IPS-NIHi7 (cell line): ENCODE measurements around the gene FANCD2.
"Not testable (repeated sequence)": the region's sequence is repeated elsewhere in the genome, so short reads cannot be mapped to it uniquely, and the experiment has no call there.

Source experiments
- DNase-seq: peaks from one replicate; pipeline ENCODE4 v3.0.0; 2012; ENCODE audit warnings: mixed read lengths; ENCODE audit errors: extremely low spot score

FANCD2 gene

DNA sequence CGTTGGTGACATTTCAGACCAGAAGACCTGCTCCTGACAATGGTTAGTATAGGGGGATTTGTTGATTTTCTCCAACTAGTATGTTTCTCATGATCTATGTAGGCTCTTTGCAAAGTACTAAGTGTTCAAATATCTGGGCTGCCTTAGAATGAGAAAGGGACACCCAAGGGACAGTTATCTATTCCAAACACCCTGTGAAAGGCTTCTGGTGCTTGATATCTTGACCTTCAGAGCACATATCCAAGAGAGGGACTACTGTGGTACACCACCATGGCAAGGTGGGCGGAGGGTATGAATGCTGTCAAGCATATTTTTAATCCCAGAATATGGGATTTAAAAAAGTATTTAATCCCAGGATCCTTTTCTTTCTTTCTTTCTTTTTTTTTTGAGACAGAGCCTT is 80.7 kb downstream of the FANCD2 start:
- DNase-seq, result no peak

DNA sequence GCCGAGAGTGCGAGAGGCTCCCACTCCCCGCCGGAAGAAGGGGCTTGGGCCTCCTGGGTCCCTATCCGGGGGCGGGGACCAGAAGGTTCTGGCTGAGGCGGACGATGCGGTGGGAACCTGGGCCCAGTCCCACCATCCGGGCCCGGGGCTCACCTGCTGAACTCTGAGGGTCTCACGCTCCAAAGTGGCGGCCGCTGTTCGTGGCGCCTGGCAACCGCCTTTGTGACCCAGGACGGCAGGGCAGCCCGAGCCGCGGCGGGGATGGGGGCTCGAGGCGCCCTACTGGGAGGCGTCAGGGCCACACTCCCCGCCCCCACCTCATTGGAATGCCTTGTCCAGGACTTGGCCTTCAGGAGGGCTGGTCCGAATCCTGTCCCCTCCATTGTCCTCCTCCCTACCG is 81.9 kb downstream of the FANCD2 start, which contains the start of gene FANCD2OS:
FANCD2OS (minus strand) TSS at position 165 of the 400 bp plus-strand sequence. CDS start 3,481 bp downstream, outside the sequence.
- DNase-seq, result no peak

DNA sequence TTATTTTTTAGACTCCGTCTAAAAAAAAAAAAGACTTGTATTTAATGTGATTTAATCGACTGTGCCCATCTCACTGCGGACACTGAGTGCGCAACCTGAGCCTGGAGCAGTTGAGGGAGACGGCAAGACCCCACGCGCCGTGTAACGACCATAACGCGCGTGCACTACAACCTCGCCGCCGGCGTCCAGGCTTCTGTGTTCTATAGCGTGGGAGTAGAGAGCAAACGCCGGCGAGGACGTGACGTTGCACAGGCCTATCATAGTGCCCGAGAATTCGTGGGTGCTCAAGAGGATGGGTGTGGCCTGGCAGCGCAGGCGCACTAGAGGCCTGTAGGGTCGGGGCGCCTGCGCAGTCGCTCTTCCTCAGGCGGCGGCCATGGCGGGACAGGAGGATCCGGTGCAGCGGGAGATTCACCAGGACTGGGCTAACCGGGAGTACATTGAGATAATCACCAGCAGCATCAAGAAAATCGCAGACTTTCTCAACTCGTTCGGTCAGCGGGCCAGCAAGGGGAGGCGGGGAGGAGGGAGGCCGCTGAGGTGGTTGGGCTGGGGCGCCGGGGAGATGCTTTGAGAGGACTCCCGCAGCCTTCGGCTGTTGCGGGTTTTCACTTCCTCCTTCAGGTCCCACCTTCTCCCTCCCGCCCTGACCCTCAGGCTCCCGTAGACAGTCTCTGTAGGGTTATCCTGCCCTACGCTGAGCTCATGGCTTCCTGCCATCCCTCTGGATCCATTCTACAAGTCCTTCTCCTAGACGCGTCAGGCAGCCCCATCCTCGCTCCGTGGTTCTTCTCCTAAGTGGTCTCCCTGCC is 89.3 kb downstream of the FANCD2 start, which contains the start of gene BRK1:
BRK1 (plus strand) TSS at position 350 of the 812 bp plus-strand sequence; CDS start at position 377, 27 bp downstream.
- peak; percentile 99 for DNase-seq

DNA sequence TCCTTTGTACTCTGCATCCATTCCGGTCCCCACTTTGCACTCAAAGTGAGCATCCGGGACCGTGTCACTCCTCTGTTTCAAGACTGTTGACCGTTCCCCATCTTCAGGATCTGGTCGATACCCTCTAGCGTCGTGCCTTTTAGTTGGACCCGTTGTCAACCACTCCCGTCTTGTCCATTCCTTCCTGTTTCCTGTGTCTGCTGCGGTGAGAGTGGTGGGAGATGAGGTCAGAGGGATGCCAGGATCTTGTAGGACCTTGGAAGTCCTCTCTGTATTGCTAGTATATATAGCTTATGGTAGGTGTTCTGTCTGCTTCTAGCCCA is 89.9 kb downstream of the FANCD2 start:
- peak; percentile 21 for DNase-seq

DNA sequence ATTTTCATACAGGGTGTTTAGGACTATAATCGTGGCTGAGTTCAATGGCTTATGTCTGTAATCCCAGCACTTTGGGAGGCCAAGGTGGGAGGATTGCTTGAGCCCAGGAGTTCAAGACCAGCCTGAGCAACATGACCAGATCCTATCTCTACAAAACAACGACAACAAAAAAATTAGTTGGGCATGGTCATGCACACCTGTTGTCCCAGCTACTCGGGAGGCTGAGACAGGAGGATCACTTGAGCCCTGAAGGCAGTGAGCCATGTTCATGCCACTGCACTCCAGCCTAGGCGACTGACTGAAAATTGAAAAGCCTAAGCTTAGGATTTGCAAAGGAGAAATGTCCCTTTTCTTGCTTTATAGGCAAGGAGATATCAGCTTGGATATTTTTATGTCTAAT is 90.7 kb downstream of the FANCD2 start:
- DNase-seq, result no peak

DNA sequence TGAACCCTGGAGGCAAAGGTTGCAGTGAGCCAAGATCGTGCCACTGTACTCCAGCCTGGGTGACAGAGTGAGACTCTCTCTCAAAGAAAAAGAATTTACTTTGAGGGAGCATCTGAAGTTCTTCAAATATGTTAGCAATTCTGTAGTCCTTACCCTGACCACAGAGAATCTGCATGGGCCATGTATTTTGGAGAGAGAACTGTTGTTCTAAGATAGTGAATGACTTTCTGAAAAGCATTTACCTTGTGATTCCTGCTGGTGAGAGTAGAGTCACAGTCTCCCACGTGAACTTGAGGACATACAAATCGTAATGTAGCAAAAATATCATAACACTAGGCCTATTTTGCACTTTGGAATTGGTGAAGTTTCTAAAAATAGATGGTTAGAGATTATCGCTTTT is 93.1 kb downstream of the FANCD2 start:
- no peak for DNase-seq

DNA sequence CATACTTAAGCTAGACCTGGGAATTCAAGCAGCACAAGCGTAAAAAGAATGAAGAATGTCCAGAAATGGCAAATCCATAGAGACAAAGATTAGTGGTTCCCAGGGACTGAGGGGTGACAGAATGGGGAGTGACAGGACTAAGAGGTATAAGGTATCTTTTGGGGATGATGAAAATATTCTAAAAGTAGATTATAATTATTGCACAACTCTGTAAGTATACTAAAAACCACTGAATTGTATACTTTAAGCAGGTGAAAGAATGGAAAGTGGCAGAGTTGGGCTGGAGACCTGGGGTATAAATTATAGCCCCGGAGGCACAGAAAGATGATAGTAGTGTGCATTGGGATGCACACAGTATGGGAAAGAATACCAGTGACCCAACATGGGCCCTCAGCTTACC is 94.8 kb downstream of the FANCD2 start:
- no peak for DNase-seq

DNA sequence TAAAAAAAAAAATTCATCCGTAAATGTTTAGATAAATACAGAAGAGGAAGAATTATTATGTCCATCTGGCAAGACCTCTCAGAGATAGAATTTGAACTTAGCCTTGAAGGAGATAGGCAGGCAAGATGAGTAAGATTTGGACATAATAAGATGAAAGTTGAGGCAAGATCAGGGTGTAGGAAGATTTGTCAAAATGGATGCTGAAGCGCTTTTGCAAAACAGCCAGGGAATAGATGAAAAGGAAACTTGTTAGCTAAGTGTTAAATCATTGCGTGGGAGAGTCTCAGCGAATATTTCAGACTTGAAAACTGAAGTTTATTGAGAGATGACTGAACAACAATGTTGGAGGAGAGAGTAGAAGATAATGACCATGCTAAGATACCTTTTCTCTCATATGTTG is 96.5 kb downstream of the FANCD2 start:
- DNase-seq, result no peak

DNA sequence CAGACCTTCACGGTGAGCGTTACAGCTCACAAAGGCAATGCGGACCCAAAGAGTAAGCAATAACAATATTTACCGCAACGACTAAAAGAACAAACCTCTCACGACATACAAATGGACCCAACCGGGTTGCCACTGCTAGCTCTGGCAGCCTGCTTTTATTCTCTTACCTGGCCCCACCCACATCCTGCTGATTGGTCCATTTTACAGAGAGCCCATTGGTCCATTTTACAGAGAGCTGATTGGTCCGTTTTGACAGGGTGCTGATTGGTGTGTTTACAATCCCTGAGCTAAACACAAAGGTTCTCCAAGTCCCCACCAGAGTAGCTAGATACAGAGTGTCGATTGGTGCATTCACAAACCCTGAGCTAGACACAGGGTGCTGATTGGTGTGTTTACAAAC is 109.6 kb downstream of the FANCD2 start:
- DNase-seq, result not testable (repeated sequence)

DNA sequence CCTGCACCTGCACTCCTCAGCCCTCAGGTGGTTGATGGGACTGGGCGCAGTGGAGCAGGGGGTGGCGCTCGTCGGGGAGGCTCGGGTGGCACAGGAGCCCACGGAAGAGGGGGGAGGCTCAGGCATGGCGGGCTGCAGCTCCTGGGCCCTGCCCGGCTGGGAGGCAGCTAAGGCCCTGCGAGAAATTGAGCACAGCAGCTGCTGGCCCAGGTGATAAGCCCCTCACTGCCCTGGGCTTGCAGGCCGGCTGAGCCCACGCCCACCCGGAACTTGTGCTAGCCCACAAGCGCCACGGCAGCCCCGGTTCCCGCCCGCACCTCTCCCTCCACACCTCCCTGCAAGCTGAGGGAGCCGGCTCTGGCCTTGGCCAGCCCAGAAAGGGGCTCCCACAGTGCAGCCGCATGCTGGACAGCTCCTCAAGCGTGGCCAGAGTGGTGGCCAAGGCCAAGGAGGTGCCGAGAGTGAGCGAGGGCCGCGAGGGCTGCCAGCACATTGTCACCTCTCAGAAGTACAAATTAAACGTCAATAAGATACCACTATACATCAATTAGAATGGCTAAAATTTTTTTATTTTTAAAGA is 110.3 kb downstream of the FANCD2 start:
- DNase-seq, result no peak

DNA sequence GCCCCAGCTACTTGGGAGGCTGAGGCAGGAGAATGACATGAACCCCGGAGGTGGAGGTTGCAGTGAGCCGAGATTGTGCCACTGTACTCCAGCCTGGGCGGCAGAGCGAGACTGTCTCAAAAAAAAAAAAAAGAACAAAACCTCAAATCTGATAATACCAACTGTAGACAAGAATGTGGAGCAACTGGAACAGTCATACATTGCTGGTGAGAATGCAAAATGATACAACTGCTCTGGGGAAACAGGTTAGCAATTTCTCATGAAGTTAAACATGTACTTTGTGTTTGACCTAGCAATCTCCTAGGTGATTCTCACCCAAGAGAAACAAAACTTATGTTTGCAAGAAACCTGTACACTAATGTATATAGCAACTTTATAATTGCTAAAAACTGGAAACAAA is 110.9 kb downstream of the FANCD2 start:
- DNase-seq, result no peak

DNA sequence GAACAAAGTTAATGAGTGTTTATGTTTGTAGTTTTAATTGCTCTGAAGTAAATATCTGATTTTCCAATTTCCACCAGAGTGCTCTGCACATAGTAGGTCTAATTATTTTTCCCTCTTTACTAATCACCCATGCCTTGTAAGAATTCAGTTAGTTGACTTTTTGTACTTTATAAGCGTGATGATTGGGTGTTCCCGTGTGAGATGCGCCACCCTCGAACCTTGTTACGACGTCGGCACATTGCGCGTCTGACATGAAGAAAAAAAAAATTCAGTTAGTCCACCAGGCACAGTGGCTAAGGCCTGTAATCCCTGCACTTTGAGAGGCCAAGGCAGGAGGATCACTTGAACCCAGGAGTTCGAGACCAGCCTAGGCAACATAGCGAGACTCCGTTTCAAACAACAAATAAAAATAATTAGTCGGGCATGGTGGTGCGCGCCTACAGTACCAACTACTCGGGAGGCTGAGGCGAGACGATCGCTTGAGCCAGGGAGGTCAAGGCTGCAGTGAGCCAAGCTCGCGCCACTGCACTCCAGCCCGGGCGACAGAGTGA is 114.8 kb downstream of the FANCD2 start:
- no peak for DNase-seq

DNA sequence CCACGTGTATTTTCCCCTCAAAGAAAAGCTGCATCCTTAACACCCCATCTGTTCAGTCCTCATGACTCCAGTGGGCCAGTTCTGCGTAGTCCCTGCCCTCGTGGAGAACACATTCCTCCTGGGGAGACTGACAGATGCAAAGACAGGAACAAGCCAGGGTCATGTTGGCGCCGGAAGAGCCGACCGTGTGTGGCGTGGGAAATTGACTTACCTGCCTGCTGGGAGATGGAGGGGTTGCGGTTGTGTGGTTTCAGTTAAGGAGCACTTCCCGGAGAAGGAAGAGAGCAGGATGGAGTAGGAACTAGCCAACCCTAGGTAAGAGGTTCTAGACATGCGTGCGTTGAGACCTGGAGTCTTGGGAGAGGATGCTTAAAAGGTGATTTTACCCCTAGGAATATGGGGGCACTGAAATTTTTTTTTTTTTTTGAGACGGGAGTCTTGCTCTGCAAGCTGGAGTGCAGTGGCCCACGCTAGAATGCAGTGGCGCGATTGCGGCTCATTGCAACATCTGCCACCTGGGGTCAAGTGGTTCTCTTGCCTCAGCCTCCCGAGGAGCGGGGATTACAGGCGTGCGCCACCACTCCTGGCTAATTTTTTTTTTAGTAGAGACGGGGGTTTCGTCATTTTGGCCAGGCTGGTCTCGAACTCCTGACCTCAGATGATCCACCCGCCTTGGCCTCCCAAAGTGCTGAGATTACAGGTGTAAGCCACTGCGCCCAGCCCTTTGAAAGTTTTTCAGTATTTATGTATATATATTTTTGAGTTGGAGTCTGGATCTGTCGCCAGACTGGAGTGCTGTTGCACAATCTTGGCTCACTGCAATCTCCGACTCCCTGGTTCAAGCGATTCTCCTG is 116.7 kb downstream of the FANCD2 start:
- peak; percentile 18 for DNase-seq

DNA sequence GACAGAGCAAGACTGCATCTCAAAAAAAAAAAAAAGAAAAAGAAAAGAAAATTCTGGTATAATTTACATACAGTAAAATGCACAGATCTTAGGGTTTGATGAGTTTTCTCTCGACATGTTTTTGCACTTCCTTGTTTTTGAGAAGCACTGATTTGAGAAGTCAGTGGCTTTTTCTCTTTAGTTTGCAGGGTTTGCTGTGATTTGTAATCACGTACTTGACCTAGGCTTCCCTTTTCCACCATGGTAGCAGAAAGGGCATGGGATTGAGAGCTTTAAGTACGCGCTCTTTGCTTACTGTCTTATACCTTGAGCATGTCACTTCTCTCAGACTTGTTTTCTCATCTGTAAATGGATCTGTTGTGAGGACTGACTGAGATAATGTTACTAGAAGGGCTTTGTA is 119.4 kb downstream of the FANCD2 start:
- no peak for DNase-seq

DNA sequence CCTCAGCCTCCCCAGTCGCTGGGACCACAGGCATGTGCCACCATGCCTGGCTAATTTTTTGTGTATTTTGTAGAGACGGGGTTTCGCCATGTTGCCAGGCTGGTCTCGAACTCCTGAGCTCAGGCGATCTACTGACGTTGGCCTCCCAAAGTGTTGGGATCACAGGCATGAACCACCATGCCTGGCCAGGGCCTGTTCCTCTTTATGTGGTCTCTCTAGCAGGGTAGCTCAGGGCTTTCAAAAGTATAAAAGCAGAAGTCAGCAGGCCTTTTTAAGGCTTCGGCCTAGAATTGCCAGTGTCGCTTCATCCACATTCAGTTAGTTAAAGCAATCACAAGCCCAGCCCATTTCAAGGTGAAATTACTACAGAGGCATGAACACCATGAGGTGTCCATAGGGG is 123.0 kb downstream of the FANCD2 start:
- no peak for DNase-seq

DNA sequence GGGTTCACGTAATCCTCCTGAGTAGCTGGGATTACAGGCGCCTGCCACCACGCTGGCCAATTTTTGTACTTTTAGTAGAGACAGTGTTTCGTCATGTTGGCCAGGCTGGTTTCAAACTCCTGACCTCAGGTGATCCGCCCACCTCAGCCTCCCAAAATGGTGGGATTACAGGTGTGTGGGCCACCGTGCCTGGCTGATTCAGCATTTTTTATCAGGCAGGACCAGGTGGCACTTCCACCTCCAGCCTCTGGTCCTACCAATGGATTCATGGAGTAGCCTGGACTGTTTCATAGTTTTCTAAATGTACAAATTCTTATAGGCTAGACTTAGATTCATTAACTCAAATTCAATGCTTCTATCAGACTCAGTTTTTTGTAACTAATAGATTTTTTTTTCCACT is 124.8 kb downstream of the FANCD2 start:
- DNase-seq, result no peak
